ENCODE data around the gene TMC6. TPM values are rescaled to one million over a fixed set of nuclear protein-coding genes. Genes with fewer than 3 reads are reported as not detected.

Gene TMC6
- total and polyA plus RNA-seq, 2 of the 13 experiments (the other 11 are each of a cell fraction or from before 2014, with no cell fraction given): 48.4 to 99.1 TPM

DNA sequence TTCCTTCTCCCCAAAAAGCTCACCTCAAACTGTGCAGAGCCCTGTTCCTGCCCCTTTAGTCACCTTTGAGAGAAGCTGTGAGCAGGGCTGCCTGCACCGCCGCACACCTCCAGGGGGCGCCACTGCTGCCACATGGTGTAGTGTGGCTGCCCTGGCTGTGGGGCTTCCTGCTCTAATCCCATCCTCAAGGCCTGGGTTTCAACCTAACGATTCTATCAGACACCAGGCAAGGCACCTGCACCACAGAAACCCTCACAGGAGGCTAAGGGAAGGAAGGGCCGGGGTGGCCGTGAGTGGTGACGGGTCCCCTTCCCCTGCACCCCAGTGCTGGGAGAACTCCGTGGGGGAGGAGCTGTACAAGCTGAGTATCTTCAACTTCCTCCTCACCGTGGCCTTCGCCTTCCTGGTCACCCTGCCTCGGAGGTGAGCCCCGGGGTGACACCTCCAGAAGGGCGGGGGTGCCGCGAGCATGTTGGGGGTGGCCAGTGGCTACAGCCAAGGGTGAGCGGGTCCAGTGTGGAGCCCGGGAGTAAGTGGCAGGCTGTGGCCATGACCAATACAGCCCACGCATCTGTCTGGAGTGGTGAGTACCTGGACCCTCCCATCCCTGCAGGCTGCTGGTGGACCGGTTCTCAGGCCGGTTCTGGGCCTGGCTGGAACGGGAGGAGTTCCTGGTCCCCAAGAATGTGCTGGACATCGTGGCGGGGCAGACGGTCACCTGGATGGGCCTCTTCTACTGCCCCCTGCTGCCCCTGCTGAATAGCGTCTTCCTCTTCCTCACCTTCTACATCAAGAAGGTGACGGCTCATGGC lies 9.0 kb upstream of the TMC6 start (continued):
- TF ChIP-seq, protein P1, sequence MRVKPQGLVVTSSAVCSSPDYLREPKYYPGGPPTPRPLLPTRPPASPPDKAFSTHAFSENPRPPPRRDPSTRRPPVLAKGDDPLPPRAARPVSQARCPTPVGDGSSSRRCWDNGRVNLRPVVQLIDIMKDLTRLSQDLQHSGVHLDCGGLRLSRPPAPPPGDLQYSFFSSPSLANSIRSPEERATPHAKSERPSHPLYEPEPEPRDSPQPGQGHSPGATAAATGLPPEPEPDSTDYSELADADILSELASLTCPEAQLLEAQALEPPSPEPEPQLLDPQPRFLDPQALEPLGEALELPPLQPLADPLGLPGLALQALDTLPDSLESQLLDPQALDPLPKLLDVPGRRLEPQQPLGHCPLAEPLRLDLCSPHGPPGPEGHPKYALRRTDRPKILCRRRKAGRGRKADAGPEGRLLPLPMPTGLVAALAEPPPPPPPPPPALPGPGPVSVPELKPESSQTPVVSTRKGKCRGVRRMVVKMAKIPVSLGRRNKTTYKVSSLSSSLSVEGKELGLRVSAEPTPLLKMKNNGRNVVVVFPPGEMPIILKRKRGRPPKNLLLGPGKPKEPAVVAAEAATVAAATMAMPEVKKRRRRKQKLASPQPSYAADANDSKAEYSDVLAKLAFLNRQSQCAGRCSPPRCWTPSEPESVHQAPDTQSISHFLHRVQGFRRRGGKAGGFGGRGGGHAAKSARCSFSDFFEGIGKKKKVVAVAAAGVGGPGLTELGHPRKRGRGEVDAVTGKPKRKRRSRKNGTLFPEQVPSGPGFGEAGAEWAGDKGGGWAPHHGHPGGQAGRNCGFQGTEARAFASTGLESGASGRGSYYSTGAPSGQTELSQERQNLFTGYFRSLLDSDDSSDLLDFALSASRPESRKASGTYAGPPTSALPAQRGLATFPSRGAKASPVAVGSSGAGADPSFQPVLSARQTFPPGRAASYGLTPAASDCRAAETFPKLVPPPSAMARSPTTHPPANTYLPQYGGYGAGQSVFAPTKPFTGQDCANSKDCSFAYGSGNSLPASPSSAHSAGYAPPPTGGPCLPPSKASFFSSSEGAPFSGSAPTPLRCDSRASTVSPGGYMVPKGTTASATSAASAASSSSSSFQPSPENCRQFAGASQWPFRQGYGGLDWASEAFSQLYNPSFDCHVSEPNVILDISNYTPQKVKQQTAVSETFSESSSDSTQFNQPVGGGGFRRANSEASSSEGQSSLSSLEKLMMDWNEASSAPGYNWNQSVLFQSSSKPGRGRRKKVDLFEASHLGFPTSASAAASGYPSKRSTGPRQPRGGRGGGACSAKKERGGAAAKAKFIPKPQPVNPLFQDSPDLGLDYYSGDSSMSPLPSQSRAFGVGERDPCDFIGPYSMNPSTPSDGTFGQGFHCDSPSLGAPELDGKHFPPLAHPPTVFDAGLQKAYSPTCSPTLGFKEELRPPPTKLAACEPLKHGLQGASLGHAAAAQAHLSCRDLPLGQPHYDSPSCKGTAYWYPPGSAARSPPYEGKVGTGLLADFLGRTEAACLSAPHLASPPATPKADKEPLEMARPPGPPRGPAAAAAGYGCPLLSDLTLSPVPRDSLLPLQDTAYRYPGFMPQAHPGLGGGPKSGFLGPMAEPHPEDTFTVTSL (CRISPR knock-in tag; IDR thresholded peaks at IDR 0.05; ENCODE audit: borderline replicate concordance): no peak
- TF ChIP-seq RBAK (CRISPR knock-in tag; IDR thresholded peaks at IDR 0.05) (no peak), ZSCAN25 (CRISPR knock-in tag; IDR thresholded peaks at IDR 0.05) (no peak), ZNF549 (CRISPR knock-in tag; IDR thresholded peaks at IDR 0.05) (no peak), EEA1 (CRISPR knock-in tag; IDR thresholded peaks at IDR 0.05; ENCODE audit: borderline replicate concordance) (peak; percentile 46; the same call in 1 of the 2 replicates), ARNTL (CRISPR knock-in tag; IDR thresholded peaks at IDR 0.05) (0 out of 2 replicates have a peak, but pooled peaks have one; percentile 28), MBD4 (IDR thresholded peaks at IDR 0.05; ENCODE audit: borderline replicate concordance, low read length) (no peak), ZNF781 (CRISPR knock-in tag; IDR thresholded peaks at IDR 0.05; ENCODE audit: borderline replicate concordance, not compliant biosample characterization) (peak; percentile 39), ZBTB10 (CRISPR knock-in tag; IDR thresholded peaks at IDR 0.05; ENCODE audit: borderline replicate concordance) (no peak; the same call in 1 of the 2 replicates), ZC3H13 (CRISPR knock-in tag; IDR thresholded peaks at IDR 0.05) (peak; percentile 74; the same call in 1 of the 2 replicates), TBX2 (CRISPR knock-in tag; IDR thresholded peaks at IDR 0.05; ENCODE audit: borderline replicate concordance) (no peak; the same call in 1 of the 2 replicates), ZNF629 (CRISPR knock-in tag; conservative IDR thresholded peaks at IDR 0.05) (no peak), NFYC (CRISPR knock-in tag; IDR thresholded peaks at IDR 0.05) (no peak), SNRNP70 (IDR thresholded peaks at IDR 0.05; ENCODE audit: low read depth, low read length) (no peak), ZNF644 (CRISPR knock-in tag; IDR thresholded peaks at IDR 0.05; ENCODE audit: low read depth) (no peak), TMF1 (CRISPR knock-in tag; IDR thresholded peaks at IDR 0.05; ENCODE audit: low read depth) (no peak)
- TF ChIP-seq, protein P2, sequence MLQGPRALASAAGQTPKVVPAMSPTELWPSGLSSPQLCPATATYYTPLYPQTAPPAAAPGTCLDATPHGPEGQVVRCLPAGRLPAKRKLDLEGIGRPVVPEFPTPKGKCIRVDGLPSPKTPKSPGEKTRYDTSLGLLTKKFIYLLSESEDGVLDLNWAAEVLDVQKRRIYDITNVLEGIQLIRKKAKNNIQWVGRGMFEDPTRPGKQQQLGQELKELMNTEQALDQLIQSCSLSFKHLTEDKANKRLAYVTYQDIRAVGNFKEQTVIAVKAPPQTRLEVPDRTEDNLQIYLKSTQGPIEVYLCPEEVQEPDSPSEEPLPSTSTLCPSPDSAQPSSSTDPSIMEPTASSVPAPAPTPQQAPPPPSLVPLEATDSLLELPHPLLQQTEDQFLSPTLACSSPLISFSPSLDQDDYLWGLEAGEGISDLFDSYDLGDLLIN (CRISPR knock-in tag; IDR thresholded peaks at IDR 0.05; ENCODE audit: borderline replicate concordance): no peak
- TF ChIP-seq, protein P3, sequence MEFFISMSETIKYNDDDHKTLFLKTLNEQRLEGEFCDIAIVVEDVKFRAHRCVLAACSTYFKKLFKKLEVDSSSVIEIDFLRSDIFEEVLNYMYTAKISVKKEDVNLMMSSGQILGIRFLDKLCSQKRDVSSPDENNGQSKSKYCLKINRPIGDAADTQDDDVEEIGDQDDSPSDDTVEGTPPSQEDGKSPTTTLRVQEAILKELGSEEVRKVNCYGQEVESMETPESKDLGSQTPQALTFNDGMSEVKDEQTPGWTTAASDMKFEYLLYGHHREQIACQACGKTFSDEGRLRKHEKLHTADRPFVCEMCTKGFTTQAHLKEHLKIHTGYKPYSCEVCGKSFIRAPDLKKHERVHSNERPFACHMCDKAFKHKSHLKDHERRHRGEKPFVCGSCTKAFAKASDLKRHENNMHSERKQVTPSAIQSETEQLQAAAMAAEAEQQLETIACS (CRISPR knock-in tag; IDR thresholded peaks at IDR 0.05): no peak; the same call in 1 of the 2 replicates

All from HepG2 (cell line).